ENCODE measurements around the gene UBA1.

The UBA1 gene

DNA sequence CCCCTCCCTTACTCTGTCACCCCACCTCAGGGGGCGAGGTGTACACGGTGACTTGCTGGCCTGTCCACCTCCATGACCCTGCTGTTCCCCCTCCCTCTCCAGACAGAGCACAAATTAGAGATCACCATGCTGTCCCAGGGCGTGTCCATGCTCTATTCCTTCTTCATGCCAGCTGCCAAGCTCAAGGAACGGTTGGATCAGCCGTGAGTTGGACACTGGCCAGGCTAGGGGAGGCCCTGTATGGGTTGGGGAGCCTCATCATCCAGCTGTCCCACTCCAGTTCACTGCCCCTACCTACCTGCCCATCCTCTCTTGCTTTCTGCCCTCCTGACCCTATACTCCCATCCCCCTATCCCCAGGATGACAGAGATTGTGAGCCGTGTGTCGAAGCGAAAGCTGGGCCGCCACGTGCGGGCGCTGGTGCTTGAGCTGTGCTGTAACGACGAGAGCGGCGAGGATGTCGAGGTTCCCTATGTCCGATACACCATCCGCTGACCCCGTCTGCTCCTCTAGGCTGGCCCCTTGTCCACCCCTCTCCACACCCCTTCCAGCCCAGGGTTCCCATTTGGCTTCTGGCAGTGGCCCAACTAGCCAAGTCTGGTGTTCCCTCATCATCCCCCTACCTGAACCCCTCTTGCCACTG is 20.9 kb downstream of the UBA1 start:
- Histone ChIP-seq H3K4me2 (ENCODE audit: low read length) (no peak overlapping the region), H3K79me2 (peaks cover 5% of the 10 kb centered on the region), H3K27ac (no peak overlapping the region), H3K9me3 (ENCODE audit: control insufficient read depth, low read length) (no peaks in the 10 kb centered on the region), H3K27me3 (ENCODE audit: control insufficient read depth, insufficient read depth, low read length) (no peaks in the 10 kb centered on the region), H3K4me3 (ENCODE audit: low read depth, low read length) (no peak overlapping the region), H2AFZ (no peak overlapping the region), H3K36me3 (ENCODE audit: control insufficient read depth, insufficient read depth, low read length) (no peaks in the 10 kb centered on the region), H3K4me1 (no peaks in the 10 kb centered on the region), H3K9ac (no peak overlapping the region)
- TF ChIP-seq, protein P1, sequence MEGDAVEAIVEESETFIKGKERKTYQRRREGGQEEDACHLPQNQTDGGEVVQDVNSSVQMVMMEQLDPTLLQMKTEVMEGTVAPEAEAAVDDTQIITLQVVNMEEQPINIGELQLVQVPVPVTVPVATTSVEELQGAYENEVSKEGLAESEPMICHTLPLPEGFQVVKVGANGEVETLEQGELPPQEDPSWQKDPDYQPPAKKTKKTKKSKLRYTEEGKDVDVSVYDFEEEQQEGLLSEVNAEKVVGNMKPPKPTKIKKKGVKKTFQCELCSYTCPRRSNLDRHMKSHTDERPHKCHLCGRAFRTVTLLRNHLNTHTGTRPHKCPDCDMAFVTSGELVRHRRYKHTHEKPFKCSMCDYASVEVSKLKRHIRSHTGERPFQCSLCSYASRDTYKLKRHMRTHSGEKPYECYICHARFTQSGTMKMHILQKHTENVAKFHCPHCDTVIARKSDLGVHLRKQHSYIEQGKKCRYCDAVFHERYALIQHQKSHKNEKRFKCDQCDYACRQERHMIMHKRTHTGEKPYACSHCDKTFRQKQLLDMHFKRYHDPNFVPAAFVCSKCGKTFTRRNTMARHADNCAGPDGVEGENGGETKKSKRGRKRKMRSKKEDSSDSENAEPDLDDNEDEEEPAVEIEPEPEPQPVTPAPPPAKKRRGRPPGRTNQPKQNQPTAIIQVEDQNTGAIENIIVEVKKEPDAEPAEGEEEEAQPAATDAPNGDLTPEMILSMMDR (IDR thresholded peaks at IDR 0.05) = no peak

DNA sequence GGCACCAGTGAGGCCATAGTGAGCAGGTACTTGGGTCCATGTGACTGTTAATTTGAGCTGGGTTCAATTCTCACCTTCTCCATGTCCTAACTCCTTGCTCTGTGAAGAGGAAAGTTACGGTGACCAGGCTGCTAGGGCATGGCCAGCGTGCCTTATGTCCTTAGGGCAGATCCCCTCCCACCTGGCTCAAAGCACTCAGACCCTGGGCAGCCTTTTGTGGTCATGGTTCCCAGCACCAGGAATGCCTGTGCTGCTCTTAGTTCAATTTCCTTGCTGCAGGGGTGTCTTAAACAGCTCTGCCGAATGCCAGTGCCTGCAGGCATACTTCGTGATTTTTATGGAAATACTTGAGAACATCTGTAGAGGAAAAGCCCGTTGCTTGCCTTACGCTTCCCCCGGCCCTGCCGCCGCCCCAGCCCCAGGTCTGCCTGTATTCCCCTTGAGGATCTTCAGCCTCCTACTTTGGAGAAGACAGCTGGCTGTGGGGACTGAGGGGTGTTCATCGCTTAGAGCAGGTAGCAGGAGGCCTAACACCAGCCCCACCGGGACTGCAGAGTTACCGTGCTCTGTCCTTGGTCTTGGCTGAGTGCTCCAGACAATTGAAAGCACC is 21.8 kb downstream of the UBA1 start:
- no peak overlapping the region for H3K4me2 ChIP-seq (ENCODE audit: low read length)
- H3K4me1 ChIP-seq = peaks cover 4% of the 10 kb centered on the region
- TF ChIP-seq, protein P1 (IDR thresholded peaks at IDR 0.05) = no peak
- peaks cover 10% of the 10 kb centered on the region for H3K79me2 ChIP-seq
- H3K27me3 ChIP-seq (ENCODE audit: control insufficient read depth, insufficient read depth, low read length) = no peaks in the 10 kb centered on the region
- no peak overlapping the region for H3K27ac ChIP-seq
- no peak overlapping the region for H2AFZ ChIP-seq
- H3K36me3 ChIP-seq (ENCODE audit: control insufficient read depth, insufficient read depth, low read length) = no peaks in the 10 kb centered on the region
- H3K4me3 ChIP-seq (ENCODE audit: low read depth, low read length) = no peak overlapping the region
- no peak overlapping the region for H3K9ac ChIP-seq
- no peaks in the 10 kb centered on the region for H3K9me3 ChIP-seq (ENCODE audit: control insufficient read depth, low read length)

DNA sequence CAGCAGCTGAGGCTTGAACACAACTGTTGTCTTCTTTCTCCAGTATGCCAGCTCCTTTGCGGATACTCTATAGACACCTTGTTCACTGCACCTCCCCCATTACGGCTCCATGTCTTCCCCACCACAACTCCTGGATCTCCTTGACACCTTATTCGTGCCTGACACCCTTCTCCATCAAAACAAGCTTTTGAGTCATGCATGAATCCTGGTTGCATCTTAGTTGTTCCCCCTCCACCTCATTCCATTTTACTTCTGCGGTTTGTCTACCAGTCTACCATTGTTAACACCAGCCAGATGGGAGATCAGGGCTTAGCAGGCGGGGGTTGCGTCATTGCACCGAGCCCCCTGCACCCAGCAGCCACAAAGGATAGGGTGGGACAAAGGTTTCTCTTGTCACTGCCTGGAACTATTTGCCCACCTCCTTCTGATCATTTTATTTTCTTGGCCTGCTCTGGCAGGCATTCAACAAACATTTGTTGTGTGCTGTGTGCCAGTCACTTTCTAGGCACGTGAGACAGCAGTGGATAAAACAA is 22.8 kb downstream of the UBA1 start:
- Histone ChIP-seq H3K36me3 (ENCODE audit: control insufficient read depth, insufficient read depth, low read length) (no peaks in the 10 kb centered on the region), H3K4me3 (ENCODE audit: low read depth, low read length) (no peak overlapping the region), H2AFZ (no peak overlapping the region), H3K27me3 (ENCODE audit: control insufficient read depth, insufficient read depth, low read length) (no peaks in the 10 kb centered on the region), H3K4me2 (ENCODE audit: low read length) (no peak overlapping the region), H3K9me3 (ENCODE audit: control insufficient read depth, low read length) (no peaks in the 10 kb centered on the region), H3K79me2 (peaks cover 10% of the 10 kb centered on the region), H3K9ac (no peak overlapping the region), H3K4me1 (peaks cover 9% of the 10 kb centered on the region), H3K27ac (peak overlapping the region; percentile 99)
- TF ChIP-seq, protein P1 (IDR thresholded peaks at IDR 0.05) = no peak

DNA sequence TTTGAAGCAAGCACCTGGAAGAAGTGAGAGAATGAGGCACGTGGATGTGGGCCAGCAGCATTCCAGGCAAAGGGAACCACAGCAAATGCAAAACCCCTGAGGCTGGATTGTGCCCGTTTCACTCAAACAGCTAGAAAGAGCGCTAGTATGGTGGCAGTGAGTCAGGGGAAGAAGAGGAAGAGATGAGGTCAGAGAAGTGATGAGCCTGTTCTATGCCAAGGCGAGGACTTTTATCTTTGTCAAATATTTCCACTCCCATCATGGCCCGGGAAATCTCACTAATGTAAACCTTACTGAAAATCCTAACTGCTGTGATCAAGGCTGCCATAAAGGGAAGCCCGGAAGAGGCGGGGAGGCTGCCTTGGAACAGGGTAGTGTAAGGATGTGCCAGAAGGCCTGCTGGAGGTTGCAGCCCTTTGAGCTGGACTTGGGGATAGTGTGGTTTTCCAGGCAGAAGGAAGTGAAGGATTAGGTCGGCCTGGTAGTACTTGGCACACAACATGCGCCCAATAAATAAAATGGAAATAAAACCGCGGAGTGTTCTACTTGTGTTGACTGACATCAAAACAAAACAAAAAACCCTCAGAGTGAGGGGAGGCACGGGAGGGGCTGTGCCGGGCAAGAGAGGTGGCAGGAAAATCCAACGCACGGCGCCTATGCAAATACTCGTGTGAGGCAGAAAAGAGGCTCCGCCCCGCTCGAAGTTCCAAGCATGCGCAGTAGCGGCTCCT is 23.7 kb downstream of the UBA1 start:
- H2AFZ ChIP-seq = peak overlapping the region; percentile 62
- peak overlapping the region; percentile 71 for H3K4me2 ChIP-seq (ENCODE audit: low read length)
- TF ChIP-seq, protein P1 (IDR thresholded peaks at IDR 0.05) = no peak
- H3K36me3 ChIP-seq (ENCODE audit: control insufficient read depth, insufficient read depth, low read length) = no peaks in the 10 kb centered on the region
- H3K79me2 ChIP-seq = peaks cover 10% of the 10 kb centered on the region
- no peak overlapping the region for H3K9ac ChIP-seq
- H3K4me3 ChIP-seq (ENCODE audit: low read depth, low read length) = peak overlapping the region; percentile 74
- H3K27me3 ChIP-seq (ENCODE audit: control insufficient read depth, insufficient read depth, low read length) = no peaks in the 10 kb centered on the region
- peaks cover 9% of the 10 kb centered on the region for H3K4me1 ChIP-seq
- H3K27ac ChIP-seq = peak overlapping the region; percentile 99
- no peaks in the 10 kb centered on the region for H3K9me3 ChIP-seq (ENCODE audit: control insufficient read depth, low read length)
